Kidney epithelial cell (primary cell): ENCODE measurements around the gene RAD23A. TPM values are rescaled to one million over a fixed set of nuclear protein-coding genes. Genes with fewer than 3 reads are reported as not detected.
"Not testable (repeated sequence)": the region's sequence is repeated elsewhere in the genome, so short reads cannot be mapped to it uniquely, and the experiment has no call there.

Source experiments
- DNase-seq: peaks from one replicate; pipeline ENCODE4 v3.0.0-alpha.2; 2010; ENCODE audit warnings: low read depth
- H3K27me3 ChIP-seq: 2 replicates; pipeline ENCODE4 v1.6.0; 2011; ENCODE audit warnings: low read length; ENCODE audit not compliant: control insufficient read depth, insufficient read depth
- H3K36me3 ChIP-seq: 2 replicates; pipeline ENCODE4 v1.5.1; 2011; ENCODE audit warnings: low read length; ENCODE audit not compliant: control insufficient read depth, insufficient read depth
- H3K4me3 ChIP-seq: 2 replicates; pipeline ENCODE4 v1.5.1; 2011; ENCODE audit warnings: low read depth, mild to moderate bottlenecking, control low read depth, low read length
- total RNA-seq: library from RNA; depleted of rRNA; stranded (reverse); fragments of >200 nt; gene quantifications from 2 replicates; pipeline ENCODE4 v1.2.3, GENCODE V29; 2015
- TF ChIP-seq, protein P1 (sequence below): IDR thresholded peaks from 2 replicates; pipeline ENCODE4 v1.5.1; 2011; ENCODE audit warnings: mild to moderate bottlenecking, moderate library complexity, low read length, control low read depth, inconsistent platforms; ENCODE audit not compliant: insufficient read depth, poor library complexity, severe bottlenecking

The RAD23A gene
- total RNA-seq, 1 donor from 2014 or later, result 138 TPM

DNA sequence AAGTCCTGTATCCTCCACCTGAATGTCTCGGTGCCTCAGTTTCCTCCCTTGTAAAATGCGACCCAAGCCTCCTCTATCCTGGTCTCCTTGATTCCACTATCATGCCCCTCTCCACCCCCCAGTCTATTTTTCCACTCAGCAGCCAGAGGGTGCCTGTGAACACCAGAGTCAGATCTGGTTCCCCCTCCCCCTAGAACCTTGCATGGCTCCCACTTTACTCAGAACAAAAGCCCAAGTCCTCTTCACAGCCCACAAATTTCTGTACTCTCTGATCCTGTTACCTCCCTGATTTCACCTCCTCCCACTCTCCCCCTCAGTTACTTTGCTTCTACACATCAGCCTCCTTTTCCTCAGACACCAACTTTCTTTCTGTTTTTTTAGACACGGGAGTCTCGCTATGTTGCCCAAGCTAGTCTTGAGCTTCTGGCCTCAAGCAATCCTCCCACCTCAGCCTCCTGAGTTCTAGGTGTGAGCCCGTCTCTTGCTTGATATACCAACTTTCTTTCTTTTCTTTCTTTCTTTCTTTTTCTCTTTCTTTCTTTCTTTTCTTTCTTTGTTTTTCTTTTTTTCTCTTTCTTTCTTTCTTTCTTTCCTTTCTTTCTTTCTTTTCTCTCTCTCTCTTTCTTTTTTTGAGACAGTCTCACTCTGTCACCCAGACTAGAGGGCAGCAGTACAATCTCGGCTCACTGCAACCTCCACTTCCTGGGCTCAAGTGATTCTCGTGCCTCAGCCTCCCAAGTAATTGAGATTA, 24.6 kb downstream of the RAD23A start:
- H3K4me3 ChIP-seq, result no peak overlapping the region
- H3K36me3 ChIP-seq, result no peaks in the 10 kb centered on the region
- DNase-seq, result no peak
- TF ChIP-seq, protein P1, sequence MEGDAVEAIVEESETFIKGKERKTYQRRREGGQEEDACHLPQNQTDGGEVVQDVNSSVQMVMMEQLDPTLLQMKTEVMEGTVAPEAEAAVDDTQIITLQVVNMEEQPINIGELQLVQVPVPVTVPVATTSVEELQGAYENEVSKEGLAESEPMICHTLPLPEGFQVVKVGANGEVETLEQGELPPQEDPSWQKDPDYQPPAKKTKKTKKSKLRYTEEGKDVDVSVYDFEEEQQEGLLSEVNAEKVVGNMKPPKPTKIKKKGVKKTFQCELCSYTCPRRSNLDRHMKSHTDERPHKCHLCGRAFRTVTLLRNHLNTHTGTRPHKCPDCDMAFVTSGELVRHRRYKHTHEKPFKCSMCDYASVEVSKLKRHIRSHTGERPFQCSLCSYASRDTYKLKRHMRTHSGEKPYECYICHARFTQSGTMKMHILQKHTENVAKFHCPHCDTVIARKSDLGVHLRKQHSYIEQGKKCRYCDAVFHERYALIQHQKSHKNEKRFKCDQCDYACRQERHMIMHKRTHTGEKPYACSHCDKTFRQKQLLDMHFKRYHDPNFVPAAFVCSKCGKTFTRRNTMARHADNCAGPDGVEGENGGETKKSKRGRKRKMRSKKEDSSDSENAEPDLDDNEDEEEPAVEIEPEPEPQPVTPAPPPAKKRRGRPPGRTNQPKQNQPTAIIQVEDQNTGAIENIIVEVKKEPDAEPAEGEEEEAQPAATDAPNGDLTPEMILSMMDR, result no peak
- no peaks in the 10 kb centered on the region for H3K27me3 ChIP-seq

DNA sequence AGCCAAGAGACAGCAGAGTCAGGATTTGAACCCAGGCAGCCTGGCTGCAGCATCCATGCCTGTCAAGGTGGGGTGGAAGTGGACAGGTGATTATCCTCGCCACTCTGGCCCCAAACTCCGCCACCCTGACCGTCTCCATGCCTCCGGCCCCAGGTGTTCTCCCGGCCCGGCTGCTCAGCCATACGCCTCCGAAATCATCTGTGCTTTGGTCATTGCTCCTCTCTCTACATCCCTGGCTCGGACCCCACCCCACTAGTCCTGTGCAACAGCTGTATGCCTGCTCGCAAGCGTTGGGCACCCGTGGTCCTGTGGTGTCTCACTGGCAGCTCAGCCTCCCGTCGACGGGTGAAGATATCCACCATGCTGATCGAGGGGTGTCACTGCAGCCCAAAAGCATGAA, 27.6 kb downstream of the RAD23A start:
- Histone ChIP-seq H3K27me3 (no peaks in the 10 kb centered on the region), H3K36me3 (no peaks in the 10 kb centered on the region), H3K4me3 (no peak overlapping the region)
- no peak for DNase-seq
- TF ChIP-seq, protein P1, result no peak

- H3K27me3 ChIP-seq, result no peaks in the 10 kb centered on the region
- no peak overlapping the region for H3K4me3 ChIP-seq
- TF ChIP-seq, protein P1, result no peak
- DNase-seq, result no peak
- no peaks in the 10 kb centered on the region for H3K36me3 ChIP-seq
Observed at GRCh38 chr19:12974301-12975220, 28.9 kb downstream of the RAD23A start.

DNA sequence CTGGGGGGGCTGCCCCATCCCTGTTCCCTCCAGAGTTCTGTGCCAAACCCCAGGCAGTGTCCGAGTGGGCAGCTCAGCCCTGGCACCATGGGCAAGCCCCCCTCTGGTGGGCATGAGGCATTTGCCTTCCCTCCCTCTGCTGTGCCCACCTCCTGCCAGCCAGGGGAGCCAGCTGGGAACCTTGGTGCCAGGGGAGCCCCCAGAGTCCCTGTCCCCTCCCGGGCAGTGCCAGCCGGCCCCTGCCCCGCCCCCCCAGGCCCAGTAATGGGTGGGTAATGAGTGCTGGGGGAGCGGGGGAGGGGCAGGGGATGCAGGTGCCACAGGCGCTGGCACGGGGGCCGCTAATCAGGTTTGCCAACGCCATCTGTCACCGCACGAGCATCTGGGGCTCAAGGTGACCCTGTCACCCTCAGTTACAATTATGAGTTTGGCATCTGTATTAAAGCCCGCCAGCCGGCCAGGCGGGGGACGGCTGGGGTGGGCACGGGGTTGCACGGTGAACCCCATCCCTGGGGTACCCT, 29.6 kb downstream of the RAD23A start:
- no peak for DNase-seq
- no peak overlapping the region for H3K4me3 ChIP-seq
- H3K36me3 ChIP-seq, result no peaks in the 10 kb centered on the region
- TF ChIP-seq, protein P1, result no peak
- no peaks in the 10 kb centered on the region for H3K27me3 ChIP-seq

DNA sequence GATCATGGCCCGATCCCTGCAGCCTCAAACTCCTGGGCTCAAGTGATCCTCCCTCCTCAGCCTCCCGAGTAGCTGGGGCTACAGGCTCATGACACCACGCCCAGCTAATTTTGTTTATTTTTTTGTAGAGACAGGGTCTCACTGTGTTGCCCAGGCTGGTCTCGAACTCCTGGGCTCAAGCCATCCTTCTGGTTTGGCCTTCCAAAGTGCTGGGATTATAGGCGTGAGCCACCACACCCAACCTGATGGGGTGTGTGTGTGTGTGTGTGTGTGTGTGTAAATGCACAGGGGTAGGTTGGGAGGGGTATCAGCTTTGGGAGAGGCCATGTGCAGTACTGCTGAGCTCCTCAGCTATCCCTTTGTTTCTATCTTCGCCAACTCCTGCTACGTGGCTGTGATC, 30.4 kb downstream of the RAD23A start:
- H3K36me3 ChIP-seq, H3K4me3 ChIP-seq, DNase-seq, H3K27me3 ChIP-seq: not testable (repeated sequence)

DNA sequence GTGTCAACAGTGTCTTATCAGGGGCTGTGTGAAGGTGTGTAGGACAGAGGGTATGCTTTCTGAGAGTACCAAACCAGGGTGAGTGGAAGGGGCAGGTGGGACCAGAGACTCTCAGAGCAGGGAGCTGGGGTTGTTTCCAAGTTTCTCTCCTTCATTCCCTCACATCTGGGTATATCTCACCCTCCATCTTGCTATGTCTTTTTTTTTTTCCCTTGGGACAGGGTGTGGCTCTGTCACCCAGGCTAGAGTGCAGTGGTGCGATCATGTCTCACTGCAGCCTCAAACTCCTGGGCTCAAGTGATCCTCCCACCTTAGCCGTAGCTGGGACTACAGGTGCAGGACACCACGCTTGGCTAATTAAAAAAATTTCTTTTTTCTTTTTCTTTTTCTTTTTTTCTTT, 34.3 kb downstream of the RAD23A start:
- Histone ChIP-seq H3K4me3 (no peak overlapping the region), H3K27me3 (peaks cover 9% of the 10 kb centered on the region), H3K36me3 (no peaks in the 10 kb centered on the region)
- DNase-seq, result no peak
- TF ChIP-seq, protein P1, result no peak
